Keratinocyte (primary cell): Measurements from ENCODE around the gene AFTPH. TPM values are rescaled to one million over a fixed set of nuclear protein-coding genes. Genes with fewer than 3 reads are reported as not detected.

ENCODE experiments used
- DNase-seq: peaks from one replicate; pipeline ENCODE4 v3.0.0-alpha.2; 2011; ENCODE audit warnings: low read depth, missing footprints, low spot score
- FAIRE-seq: peaks from 2 replicates; lab custom pipeline; 2011; peaks lifted over from hg19 to GRCh38; lab: Jason Lieb, UNC
- H2AFZ ChIP-seq: 2 replicates; pipeline ENCODE4 v1.6.0; 2012; ENCODE audit warnings: low read length, control low read depth, inconsistent platforms; ENCODE audit not compliant: control insufficient read depth
- H3K27ac ChIP-seq: 2 replicates; pipeline ENCODE4 v1.5.1; 2011; ENCODE audit warnings: low read length; ENCODE audit not compliant: control insufficient read depth, insufficient read depth
- H3K27me3 ChIP-seq: 3 replicates; pipeline ENCODE4 v1.6.0; 2011; ENCODE audit warnings: low read length; ENCODE audit not compliant: control insufficient read depth, insufficient read depth; ENCODE audit errors: extremely low read depth
- H3K36me3 ChIP-seq, 2 experiments: 2 replicates in 1 of 2; 3 replicates in 1 of 2; pipeline ENCODE4 v1.5.1; 2011; ENCODE audit warnings: low read length in 2 of 2, mild to moderate bottlenecking in 1 of 2; ENCODE audit not compliant: control insufficient read depth in 2 of 2, insufficient read depth in 2 of 2; ENCODE audit errors: extremely low read depth in 1 of 2
- H3K4me1 ChIP-seq: 3 replicates; pipeline ENCODE4 v1.5.1; 2011; ENCODE audit warnings: low read length; ENCODE audit not compliant: control insufficient read depth, insufficient read depth; ENCODE audit errors: extremely low read depth
- H3K4me2 ChIP-seq: 3 replicates; pipeline ENCODE4 v1.6.0; 2011; ENCODE audit warnings: low read depth, low read length; ENCODE audit not compliant: control insufficient read depth, insufficient read depth; ENCODE audit errors: extremely low read depth
- H3K4me3 ChIP-seq, 3 experiments: fragments of 200-600 bp in 1 of 3; sonication (generic) in 1 of 3; 2 replicates in 2 of 3; 3 replicates in 1 of 3; pipeline ENCODE4 v1.5.1; 2011 to 2016; ENCODE audit warnings: low read length in 3 of 3, mild to moderate bottlenecking in 3 of 3, control low read depth in 2 of 3, inconsistent platforms in 1 of 3, low read depth in 1 of 3, mixed read lengths in 1 of 3, mixed run types in 1 of 3, moderate library complexity in 1 of 3; ENCODE audit not compliant: control insufficient read depth in 2 of 3, insufficient read depth in 2 of 3; ENCODE audit errors: extremely low read depth in 1 of 3
- H3K79me2 ChIP-seq: 2 replicates; pipeline ENCODE4 v1.6.0; 2012; ENCODE audit warnings: low read length; ENCODE audit not compliant: control insufficient read depth, insufficient read depth
- H3K9ac ChIP-seq: 3 replicates; pipeline ENCODE4 v1.6.0; 2011; ENCODE audit warnings: low read length; ENCODE audit not compliant: control insufficient read depth, insufficient read depth; ENCODE audit errors: extremely low read depth
- H3K9me1 ChIP-seq: 3 replicates; pipeline ENCODE4 v1.6.0; 2011; ENCODE audit warnings: low read length; ENCODE audit not compliant: control insufficient read depth, insufficient read depth; ENCODE audit errors: extremely low read depth
- H3K9me3 ChIP-seq: 2 replicates; pipeline ENCODE4 v1.5.1; 2012; ENCODE audit warnings: low read depth, low read length; ENCODE audit not compliant: control insufficient read depth
- H4K20me1 ChIP-seq: 3 replicates; pipeline ENCODE4 v1.6.0; 2011; ENCODE audit warnings: low read length; ENCODE audit not compliant: control insufficient read depth, insufficient read depth; ENCODE audit errors: extremely low read depth
- EZH2 ChIP-seq: IDR thresholded peaks from one replicate; pipeline ENCODE4 v1.6.1; 2012; ENCODE audit warnings: inconsistent platforms, mild to moderate bottlenecking, low read length, moderate library complexity
- dilution Hi-C: fragments of 300-500 bp; cut with MboI; formaldehyde crosslinking; loops from one replicate; pipeline ENCODE4 v1.7.0; 2020; ENCODE audit warnings: low sequenced_read_pairs; ENCODE audit not compliant: extremely low pct_ligation_motif_present
- polyA plus RNA-seq, 5 experiments: library from polyadenylated mRNA; depleted of rRNA in 3 of 5; stranded (reverse) in 3 of 5; stranded (forward) in 1 of 5; unstranded in 1 of 5; fragments of >200 nt; gene quantifications; 1 replicate in 1 of 5; 2 replicates in 3 of 5; 3 replicates in 1 of 5; pipeline versions ENCODE4 v1.2.1 to v1.2.3, GENCODE V29; 2011 to 2012; ENCODE audit warnings: missing spikeins in 2 of 5, low read depth in 1 of 5, low replicate concordance in 1 of 5
- TF ChIP-seq, protein P1 (sequence below), 3 experiments: IDR thresholded peaks in 1 of 3; conservative IDR thresholded peaks in 1 of 3; optimal IDR thresholded peaks in 1 of 3; 2 replicates in 2 of 3; 3 replicates in 1 of 3; pipeline versions ENCODE3 to v1.5.1; 2011; ENCODE audit warnings: low read length in 3 of 3, mild to moderate bottlenecking in 3 of 3, moderate library complexity in 2 of 3, control low read depth in 1 of 3, inconsistent platforms in 1 of 3; ENCODE audit not compliant: insufficient read depth in 2 of 3; ENCODE audit errors: extremely low read depth in 1 of 3

AFTPH gene
- polyA plus RNA-seq, 1 donor (not counting 4 experiments of a cell fraction or from before 2014, with no cell fraction given): 28.3 TPM

- peaks cover 7% of the 10 kb centered on the region for H3K4me1 ChIP-seq
- DNase-seq (no peak), FAIRE-seq (no peak)
- no peaks in the 10 kb centered on the region for H3K36me3 ChIP-seq
- H3K9ac ChIP-seq: no peak overlapping the region
- H2AFZ ChIP-seq: no peak overlapping the region
- H3K4me2 ChIP-seq: no peak overlapping the region
- no peaks in the 10 kb centered on the region for H3K27me3 ChIP-seq
- H4K20me1 ChIP-seq: no peaks in the 10 kb centered on the region
- no peaks in the 10 kb centered on the region for H3K9me3 ChIP-seq
- no peaks in the 10 kb centered on the region for H3K79me2 ChIP-seq
- dilution Hi-C loops: no loop called here
- no peak overlapping the region for H3K4me3 ChIP-seq
- no peaks in the 10 kb centered on the region for H3K9me1 ChIP-seq
- no peak overlapping the region for H3K27ac ChIP-seq
- no peak for TF ChIP-seq EZH2
- TF ChIP-seq, protein P1, sequence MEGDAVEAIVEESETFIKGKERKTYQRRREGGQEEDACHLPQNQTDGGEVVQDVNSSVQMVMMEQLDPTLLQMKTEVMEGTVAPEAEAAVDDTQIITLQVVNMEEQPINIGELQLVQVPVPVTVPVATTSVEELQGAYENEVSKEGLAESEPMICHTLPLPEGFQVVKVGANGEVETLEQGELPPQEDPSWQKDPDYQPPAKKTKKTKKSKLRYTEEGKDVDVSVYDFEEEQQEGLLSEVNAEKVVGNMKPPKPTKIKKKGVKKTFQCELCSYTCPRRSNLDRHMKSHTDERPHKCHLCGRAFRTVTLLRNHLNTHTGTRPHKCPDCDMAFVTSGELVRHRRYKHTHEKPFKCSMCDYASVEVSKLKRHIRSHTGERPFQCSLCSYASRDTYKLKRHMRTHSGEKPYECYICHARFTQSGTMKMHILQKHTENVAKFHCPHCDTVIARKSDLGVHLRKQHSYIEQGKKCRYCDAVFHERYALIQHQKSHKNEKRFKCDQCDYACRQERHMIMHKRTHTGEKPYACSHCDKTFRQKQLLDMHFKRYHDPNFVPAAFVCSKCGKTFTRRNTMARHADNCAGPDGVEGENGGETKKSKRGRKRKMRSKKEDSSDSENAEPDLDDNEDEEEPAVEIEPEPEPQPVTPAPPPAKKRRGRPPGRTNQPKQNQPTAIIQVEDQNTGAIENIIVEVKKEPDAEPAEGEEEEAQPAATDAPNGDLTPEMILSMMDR (optimal IDR thresholded peaks at IDR 0.05 in 1 of 3, IDR thresholded peaks at IDR 0.05 in 1 of 3, conservative IDR thresholded peaks at IDR 0.05 in 1 of 3; ENCODE audit: extremely low read depth in 1 of 3, insufficient read depth in 2 of 3, low read length in 3 of 3): no peak
Observed at GRCh38 chr2:64501946-64502345, 22.2 kb upstream of the AFTPH start.

GRCh38 chr2:64502860-64503259 is 21.3 kb upstream of the AFTPH start:
- Histone ChIP-seq H3K27ac (no peak overlapping the region), H3K36me3 (no peaks in the 10 kb centered on the region), H3K4me1 (peaks cover 7% of the 10 kb centered on the region), H3K9me1 (no peaks in the 10 kb centered on the region), H4K20me1 (no peaks in the 10 kb centered on the region), H3K4me3 (no peak overlapping the region), H3K27me3 (no peaks in the 10 kb centered on the region), H3K9ac (no peak overlapping the region), H3K79me2 (no peaks in the 10 kb centered on the region), H3K4me2 (no peak overlapping the region), H2AFZ (no peak overlapping the region), H3K9me3 (no peaks in the 10 kb centered on the region)
- no peak for DNase-seq
- TF ChIP-seq, protein P1 (optimal IDR thresholded peaks at IDR 0.05 in 1 of 3, IDR thresholded peaks at IDR 0.05 in 1 of 3, conservative IDR thresholded peaks at IDR 0.05 in 1 of 3; ENCODE audit: extremely low read depth in 1 of 3, insufficient read depth in 2 of 3, low read length in 3 of 3): no peak
- no peak for TF ChIP-seq EZH2
- no peak for FAIRE-seq
- dilution Hi-C loops: no loop called here
